ENCODE results near the gene ST3GAL3. TPM values are rescaled to one million over a fixed set of nuclear protein-coding genes. Genes with fewer than 3 reads are reported as not detected.

Gene ST3GAL3
- polyA plus RNA-seq, 2 of the 4 experiments (the other 2 are of a cell fraction): 2.5 to 4.0 TPM

- TF ChIP-seq CTCF (IDR thresholded peaks at IDR 0.05) (no peak), CHD2 (IDR thresholded peaks at IDR 0.05; ENCODE audit: low read length, partially characterized antibody) (no peak)
These were observed 157.0 kb downstream of the ST3GAL3 start (continued) for GRCh38 chr1:43864111-43865045.

- Histone ChIP-seq H3K4me1 (no peaks in the 10 kb centered on the region), H3K4me3 (no peak overlapping the region), H3K4me2 (no peak overlapping the region), H3K9me3 (no peaks in the 10 kb centered on the region), H3K27ac (no peak overlapping the region)
- no peak for ATAC-seq
- POLR2A ChIA-PET: no interaction called here
- CTCF ChIA-PET: no interaction called here
- no peak for FAIRE-seq
- WGBS (ENCODE audit: missing lambda C conversion rate): 88% methylated on average over 2 of the region's 2 CpGs
- no peak for DNase-seq (ENCODE audit: low read depth in 1 of 2, low spot score in 1 of 2)
- TF ChIP-seq CTCF (IDR thresholded peaks at IDR 0.05): no peak
These were observed 158.9 kb downstream of the ST3GAL3 start for GRCh38 chr1:43866201-43866600.

GRCh38 chr1:43867976-43868740, 160.8 kb downstream of the ST3GAL3 start:
- no peak for FAIRE-seq
- no peaks in the 10 kb centered on the region for H3K4me1 ChIP-seq
- WGBS (ENCODE audit: missing lambda C conversion rate): 7% methylated on average over 2 of the region's 2 CpGs
- no peak for DNase-seq (ENCODE audit: low read depth in 1 of 2, low spot score in 1 of 2)
- ChIA-PET CTCF (interaction anchor here (0.6 to 1.2 kb wide), 2 partner anchors 18 to 260 kb away, joined by 3 read pairs; no protein-coding TSS in a partner anchor), POLR2A (interaction anchor here (1.0 kb wide), 1 partner anchor 11 kb away, joined by 5 read pairs; no protein-coding TSS in a partner anchor)
- no peak overlapping the region for H3K4me2 ChIP-seq
- ATAC-seq: no peak
- H3K27ac ChIP-seq: no peak overlapping the region; a peak in 1 of 6 replicates
- H3K4me3 ChIP-seq: no peak overlapping the region
- no peak for TF ChIP-seq BCL3 (IDR thresholded peaks at IDR 0.05)
- no peak for TF ChIP-seq EHF (CRISPR knock-in tag; IDR thresholded peaks at IDR 0.05)
- no peak for TF ChIP-seq ZNF302 (CRISPR knock-in tag; IDR thresholded peaks at IDR 0.05)
- no peaks in the 10 kb centered on the region for H3K9me3 ChIP-seq

GRCh38 chr1:43868741-43869067, 161.4 kb downstream of the ST3GAL3 start:
- no peak overlapping the region for H3K4me3 ChIP-seq
- ChIA-PET CTCF (interaction anchor here (0.6 to 1.2 kb wide), 2 partner anchors 19 to 260 kb away, joined by 3 read pairs; no protein-coding TSS in a partner anchor), POLR2A (interaction anchor here (1.0 kb wide), 1 partner anchor 12 kb away, joined by 5 read pairs; no protein-coding TSS in a partner anchor)
- WGBS (ENCODE audit: missing lambda C conversion rate): 51% methylated on average over 2 of the region's 2 CpGs
- no peak for FAIRE-seq
- ATAC-seq: no peak
- H3K9me3 ChIP-seq: no peaks in the 10 kb centered on the region
- no peak for DNase-seq (ENCODE audit: low read depth in 1 of 2, low spot score in 1 of 2)
- no peak overlapping the region for H3K27ac ChIP-seq
- H3K4me1 ChIP-seq: no peaks in the 10 kb centered on the region
- no peak overlapping the region for H3K4me2 ChIP-seq
- no peak for TF ChIP-seq EHF (CRISPR knock-in tag; IDR thresholded peaks at IDR 0.05)
- TF ChIP-seq GATA3 (IDR thresholded peaks at IDR 0.05; ENCODE audit: borderline replicate concordance): no peak
- no peak for TF ChIP-seq HMGXB4 (CRISPR knock-in tag; IDR thresholded peaks at IDR 0.05; ENCODE audit: borderline replicate concordance)
- TF ChIP-seq ELK1 (IDR thresholded peaks at IDR 0.05; ENCODE audit: low read depth, low read length): no peak
- no peak for TF ChIP-seq NFE2L2 (conservative IDR thresholded peaks at IDR 0.05; ENCODE audit: low read length)
- TF ChIP-seq USF2 (IDR thresholded peaks at IDR 0.05): no peak
- TF ChIP-seq CTCF (IDR thresholded peaks at IDR 0.05): no peak
- TF ChIP-seq PHF8 (IDR thresholded peaks at IDR 0.05; ENCODE audit: borderline replicate concordance, low read depth): no peak
- no peak for TF ChIP-seq CHD2 (IDR thresholded peaks at IDR 0.05; ENCODE audit: low read length, partially characterized antibody)
- TF ChIP-seq MAX (IDR thresholded peaks at IDR 0.05): no peak
